Thoracic aorta (tissue), 2 donors: ENCODE results near the gene EBNA1BP2. TPM values are rescaled to one million over a fixed set of nuclear protein-coding genes. Genes with fewer than 3 reads are reported as not detected.

Experiments used
- ATAC-seq: fragments of 150-250 bp; one replicate; pipeline ENCODE4 v1.8.0; 2017; ENCODE audit warnings: low read depth; ENCODE audit not compliant: insufficient number of reproducible peaks, low FRiP score
- DNase-seq: peaks from one replicate; pipeline ENCODE4 v3.0.0-alpha.2; 2020; ENCODE audit warnings: low spot score
- H3K27ac ChIP-seq, 2 donors: fragments of 200-600 bp; sonication (generic); 1 replicate in 1 of 2; 2 replicates in 1 of 2; pipeline ENCODE4 v1.5.1; 2016; ENCODE audit warnings: mild to moderate bottlenecking in 2 of 2, moderate library complexity in 2 of 2
- H3K27me3 ChIP-seq: fragments of 200-600 bp; sonication (generic); replicated peaks from 2 replicates; pipeline ENCODE4 v1.6.0; 2016; ENCODE audit warnings: mild to moderate bottlenecking; ENCODE audit not compliant: insufficient read depth
- H3K36me3 ChIP-seq: fragments of 200-600 bp; sonication (generic); one replicate; pipeline ENCODE4 v1.5.1; 2016
- H3K4me1 ChIP-seq, 2 donors: fragments of 200-600 bp; sonication (generic); 1 replicate in 1 of 2; 2 replicates in 1 of 2; pipeline versions ENCODE4 v1.5.1 to v1.6.0; 2016; ENCODE audit warnings: low read depth in 2 of 2, mild to moderate bottlenecking in 1 of 2; ENCODE audit not compliant: control insufficient read depth in 1 of 2
- H3K4me3 ChIP-seq: fragments of 200-600 bp; sonication (generic); 2 replicates; pipeline ENCODE4 v1.5.1; 2016; ENCODE audit warnings: mild to moderate bottlenecking
- H3K9me3 ChIP-seq: fragments of 200-600 bp; sonication (generic); 2 replicates; pipeline ENCODE4 v1.5.1; 2016
- CTCF ChIP-seq: fragments of 200-600 bp; sonication (generic); IDR thresholded peaks from one replicate; pipeline ENCODE4 v1.5.1; 2019; ENCODE audit warnings: antibody characterized with exemption
- total RNA-seq, 2 donors: library from RNA; depleted of rRNA; stranded (reverse); fragments of >200 nt; gene quantifications; one replicate each; pipeline versions ENCODE4 v1.1.0 to v1.2.3, GENCODE V29; 2016

The EBNA1BP2 gene
- total RNA-seq, 2 donors from 2014 or later = 27.1 to 55.9 TPM

- DNase-seq (peak; percentile 15), ATAC-seq (peak; percentile 80)
- TF ChIP-seq CTCF = no peak
- H3K27me3 ChIP-seq = no peaks in the 10 kb centered on the region
- no peaks in the 10 kb centered on the region for H3K9me3 ChIP-seq
- H3K4me3 ChIP-seq = peak overlapping the region; percentile 91
- peaks cover 12% of the 10 kb centered on the region for H3K36me3 ChIP-seq
- no peak overlapping the region for H3K27ac ChIP-seq
- peaks cover 5 to 15% of the 10 kb centered on the region in 2 donors for H3K4me1 ChIP-seq
Measured at GRCh38 chr1:43172527-43172972, 460 bp upstream of the EBNA1BP2 start.

GRCh38 chr1:43171312-43171875, 696 bp downstream of the EBNA1BP2 start:
- Histone ChIP-seq H3K4me1 (peaks cover 5 to 15% of the 10 kb centered on the region in 2 donors), H3K4me3 (peak overlapping the region; percentile 91), H3K9me3 (no peaks in the 10 kb centered on the region), H3K27ac (peak overlapping the region in 1 of 2 donors; percentile 19), H3K27me3 (no peaks in the 10 kb centered on the region), H3K36me3 (peaks cover 20% of the 10 kb centered on the region)
- DNase-seq (no peak), ATAC-seq (no peak)
- no peak for TF ChIP-seq CTCF

- Histone ChIP-seq H3K4me3 (no peak overlapping the region), H3K27ac (no peak overlapping the region), H3K27me3 (no peaks in the 10 kb centered on the region), H3K36me3 (peaks cover 36% of the 10 kb centered on the region), H3K4me1 (peaks cover 0 to 6% of the 10 kb centered on the region in 2 donors), H3K9me3 (no peaks in the 10 kb centered on the region)
- DNase-seq (no peak), ATAC-seq (no peak)
- TF ChIP-seq CTCF = no peak
Measured at GRCh38 chr1:43165765-43166164, 6.3 kb downstream of the EBNA1BP2 start.

GRCh38 chr1:43165162-43165561, 6.9 kb downstream of the EBNA1BP2 start:
- TF ChIP-seq CTCF = no peak
- Histone ChIP-seq H3K4me1 (no peaks in the 10 kb centered on the region), H3K9me3 (no peaks in the 10 kb centered on the region), H3K36me3 (peaks cover 36% of the 10 kb centered on the region), H3K4me3 (no peak overlapping the region), H3K27me3 (no peaks in the 10 kb centered on the region), H3K27ac (no peak overlapping the region)
- ATAC-seq = no peak
- no peak for DNase-seq

- Histone ChIP-seq H3K4me3 (no peak overlapping the region), H3K36me3 (no peaks in the 10 kb centered on the region), H3K9me3 (no peaks in the 10 kb centered on the region), H3K4me1 (no peaks in the 10 kb centered on the region), H3K27me3 (no peaks in the 10 kb centered on the region), H3K27ac (no peak overlapping the region)
- no peak for TF ChIP-seq CTCF
- DNase-seq (no peak), ATAC-seq (no peak)
Measured at GRCh38 chr1:43156026-43156425, 16.1 kb downstream of the EBNA1BP2 start.
